ENCODE measurements around the gene ADAMTS12.
"Not testable (repeated sequence)": the region's sequence is repeated elsewhere in the genome, so short reads cannot be mapped to it uniquely, and the experiment has no call there.

The ADAMTS12 gene

DNA sequence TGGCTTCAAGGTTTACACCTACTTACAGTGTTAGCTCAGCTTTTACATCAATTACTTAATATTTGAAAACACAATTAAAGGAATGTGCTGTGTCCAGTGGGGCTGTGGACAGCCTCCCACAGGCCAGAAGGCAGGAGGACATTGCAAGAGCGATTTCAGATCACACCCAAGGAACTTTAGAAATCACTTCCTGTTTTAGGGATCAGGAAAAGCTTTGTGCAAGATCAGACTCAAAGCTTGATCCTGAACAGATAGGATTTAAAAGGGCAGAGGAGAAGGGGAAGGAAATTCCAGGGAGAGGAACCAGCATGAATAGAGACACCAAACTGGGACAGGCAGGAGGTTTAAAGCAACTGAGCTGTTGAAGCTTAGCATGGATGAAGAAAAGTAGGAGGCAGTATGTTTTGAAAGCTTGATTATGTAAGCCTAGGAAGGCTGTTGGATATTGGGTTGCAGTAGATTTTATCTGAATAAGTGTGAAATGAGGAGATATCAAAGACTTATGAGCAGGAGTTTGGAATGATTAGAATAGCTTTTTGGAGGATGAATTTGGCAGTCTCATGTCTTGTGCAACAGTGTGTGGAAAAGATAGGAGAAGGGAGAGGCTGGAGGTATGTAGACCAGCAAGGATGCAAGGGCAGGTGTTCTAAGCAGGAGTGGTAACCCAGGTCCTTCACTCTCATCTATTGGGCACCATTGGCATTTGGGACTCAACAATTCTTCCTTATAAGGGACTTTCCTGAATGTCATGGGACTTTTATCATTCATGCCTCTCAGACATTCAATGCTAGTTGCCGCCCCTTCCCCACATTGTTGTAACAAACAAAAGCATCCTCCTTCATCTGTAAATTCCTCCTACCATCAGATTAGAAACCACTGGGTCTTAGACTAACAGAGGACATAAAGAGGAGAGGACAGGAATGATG is 327.5 kb downstream of the ADAMTS12 start:
- DNase-seq: no peak

DNA sequence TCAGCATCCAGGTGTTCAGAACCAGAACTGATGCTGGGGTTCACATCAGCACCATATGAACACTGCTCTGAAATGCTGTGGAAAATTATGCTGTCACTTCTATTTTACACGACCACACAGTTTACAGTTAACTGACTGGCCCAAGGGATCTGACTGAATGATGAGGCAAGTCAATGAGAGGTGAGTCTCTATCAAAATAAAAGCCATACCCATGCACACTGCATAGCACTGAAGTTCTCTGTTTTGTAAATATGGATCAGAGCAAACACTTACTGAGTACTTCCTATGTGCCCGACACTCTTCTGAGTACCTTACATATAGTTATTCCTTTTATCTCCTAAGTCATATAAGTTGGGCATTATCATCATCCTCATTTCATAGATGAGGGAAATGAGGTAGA is 328.3 kb downstream of the ADAMTS12 start:
- no peak for DNase-seq

GRCh38 chr5:33558489-33558888 is 333.3 kb downstream of the ADAMTS12 start:
- no peak for DNase-seq

GRCh38 chr5:33557605-33558004 is 334.2 kb downstream of the ADAMTS12 start:
- DNase-seq: no peak

- no peak for DNase-seq
These were observed 335.2 kb downstream of the ADAMTS12 start for GRCh38 chr5:33556330-33557328.

GRCh38 chr5:33549982-33550567 is 341.7 kb downstream of the ADAMTS12 start:
- DNase-seq: no peak

DNA sequence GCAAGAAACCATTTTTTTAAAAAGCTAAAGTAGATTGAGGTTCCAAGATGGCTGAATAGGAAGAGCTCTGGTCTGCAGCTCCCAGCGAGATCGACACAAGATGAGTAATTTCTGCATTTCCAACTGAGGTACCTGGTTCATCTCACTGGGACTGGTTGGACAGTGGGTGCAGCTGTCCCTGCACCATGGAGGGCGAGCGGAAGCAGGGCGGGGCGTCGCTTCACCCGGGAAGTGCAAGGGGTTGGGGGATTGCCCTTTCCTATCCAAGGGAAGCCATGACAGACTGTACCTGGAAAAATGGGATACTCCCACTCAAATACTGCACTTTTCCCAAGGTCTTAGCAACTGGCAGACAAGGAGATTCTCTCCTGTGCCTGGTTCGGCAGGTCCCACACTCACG is 352.0 kb downstream of the ADAMTS12 start:
- DNase-seq: not testable (repeated sequence)

GRCh38 chr5:33539212-33539611 is 352.6 kb downstream of the ADAMTS12 start:
- no peak for DNase-seq

DNA sequence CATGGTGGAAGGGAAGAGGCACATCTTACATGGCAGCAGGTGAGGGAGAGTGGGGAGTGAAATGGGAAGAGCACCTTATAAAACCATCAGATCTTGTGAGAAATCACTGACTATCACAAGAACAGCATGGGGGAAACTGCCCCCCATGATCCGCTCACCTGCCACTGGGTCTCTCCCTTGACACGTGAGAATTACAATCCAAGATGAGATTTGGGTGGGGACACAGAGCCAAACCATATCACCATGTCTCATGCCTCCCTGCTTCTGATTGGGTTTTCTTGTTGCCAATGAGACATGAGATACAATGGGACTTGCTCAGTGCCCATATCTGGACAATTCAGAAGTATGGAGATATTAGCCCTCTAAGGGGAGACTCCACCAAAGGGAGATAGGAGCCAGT is 353.6 kb downstream of the ADAMTS12 start:
- no peak for DNase-seq

DNA sequence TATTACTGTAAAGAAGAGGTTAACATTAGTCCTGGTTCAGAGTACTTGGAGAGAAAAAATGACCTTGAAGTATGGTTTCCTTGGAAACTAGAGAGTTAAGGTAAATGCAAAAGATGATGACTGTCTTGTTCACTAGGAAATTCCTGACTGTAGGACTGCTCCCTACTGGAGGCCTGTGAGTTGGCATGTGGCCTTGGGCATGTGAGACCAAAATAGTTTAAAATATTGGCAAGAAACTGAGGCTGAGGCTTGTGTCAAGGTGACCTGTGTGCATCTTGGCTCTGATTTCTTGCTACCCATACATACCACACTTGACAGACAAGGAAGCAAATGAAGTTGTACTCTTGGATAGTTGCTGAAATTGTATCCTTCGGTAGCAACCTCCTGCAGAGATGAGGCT is 354.6 kb downstream of the ADAMTS12 start:
- DNase-seq: no peak

DNA sequence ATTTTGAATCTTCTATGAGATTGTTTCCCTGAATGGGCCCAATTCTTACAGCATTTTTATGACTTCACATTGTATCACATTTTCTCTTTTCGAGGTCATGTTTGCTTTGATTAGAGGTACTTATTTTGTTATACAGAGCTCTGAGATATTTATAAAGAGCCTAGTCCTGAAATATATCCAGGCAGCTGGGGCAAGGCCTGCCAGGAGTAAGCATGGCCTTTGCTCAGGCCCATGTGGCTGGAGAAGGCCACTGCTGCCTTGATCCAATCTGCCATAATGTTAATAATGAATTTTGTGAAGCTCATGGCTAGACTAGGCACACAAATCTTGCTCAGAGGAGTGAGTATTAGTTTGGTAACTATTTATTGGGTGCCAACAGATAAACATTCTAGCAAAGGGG is 355.0 kb downstream of the ADAMTS12 start:
- no peak for DNase-seq

DNA sequence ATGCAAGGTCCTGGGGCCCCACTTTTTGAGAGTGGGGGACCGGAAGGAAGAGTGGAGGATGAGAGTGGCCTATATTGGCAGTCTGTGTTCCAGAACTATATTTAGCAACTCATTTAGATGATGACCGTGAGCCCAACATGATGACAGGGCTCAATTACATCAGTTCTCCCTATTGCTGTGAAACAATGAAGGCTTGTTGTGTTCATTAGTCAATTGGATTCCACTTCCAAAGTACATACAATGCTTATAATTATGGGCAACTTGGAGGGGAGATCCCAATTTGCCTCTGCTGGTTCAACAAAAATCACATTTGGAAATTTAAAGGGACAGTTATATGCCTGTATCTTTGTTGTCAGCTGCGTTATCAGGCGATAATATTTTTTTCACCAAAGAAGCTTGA is 360.0 kb downstream of the ADAMTS12 start:
- no peak for DNase-seq

DNA sequence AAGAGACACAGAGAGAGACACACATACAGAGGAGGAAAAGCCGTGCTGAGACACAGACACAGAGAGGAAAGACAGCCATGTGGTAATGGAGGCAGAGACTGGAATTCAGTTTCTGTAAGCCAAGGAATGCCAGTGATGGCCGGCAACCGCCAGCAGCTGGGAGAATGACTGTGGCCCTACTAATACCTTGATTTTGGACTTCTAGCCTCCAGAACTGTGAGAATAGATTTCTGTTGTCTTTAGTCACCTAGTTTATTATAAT is 360.8 kb downstream of the ADAMTS12 start:
- DNase-seq: no peak

GRCh38 chr5:33530183-33531036 is 361.4 kb downstream of the ADAMTS12 start:
- DNase-seq: no peak

- no peak for DNase-seq
These were observed 364.1 kb downstream of the ADAMTS12 start for GRCh38 chr5:33527696-33528095.

GRCh38 chr5:33526755-33527154 is 365.0 kb downstream of the ADAMTS12 start:
- peak; percentile 9 to 24 for DNase-seq

- DNase-seq: no peak
These were observed 367.3 kb downstream of the ADAMTS12 start for GRCh38 chr5:33524476-33524875.

- no peak for DNase-seq
These were observed 368.5 kb downstream of the ADAMTS12 start for GRCh38 chr5:33523208-33523771.

DNA sequence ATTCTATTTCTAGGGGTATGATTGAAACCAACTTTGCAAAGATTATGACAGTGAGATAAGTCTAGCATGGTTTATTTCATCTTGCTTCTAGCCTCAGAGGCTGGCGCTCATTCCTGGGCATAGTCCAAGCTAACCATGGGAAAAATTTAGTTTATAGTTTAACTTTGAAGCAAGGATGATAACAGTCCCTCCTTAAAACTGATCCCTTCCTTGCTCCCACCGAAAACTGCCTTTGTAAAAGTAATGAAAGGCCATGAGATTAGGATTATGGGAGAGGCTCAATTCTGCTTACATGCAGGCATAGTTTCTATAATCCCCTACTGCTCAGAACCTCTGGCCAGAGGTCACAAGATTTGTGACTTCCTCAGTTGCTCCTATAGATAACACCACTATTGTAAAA is 375.4 kb downstream of the ADAMTS12 start:
- no peak for DNase-seq

GRCh38 chr5:33515366-33515765 is 376.4 kb downstream of the ADAMTS12 start:
- DNase-seq: not testable (repeated sequence)

- no peak for DNase-seq
These were observed 378.2 kb downstream of the ADAMTS12 start for GRCh38 chr5:33513462-33514185.
